Right atrium auricular region (tissue), 2 donors: Measurements from ENCODE around the gene NINJ2. TPM values are rescaled to one million over a fixed set of nuclear protein-coding genes. Genes with fewer than 3 reads are reported as not detected.

Source experiments
- DNase-seq: peaks from one replicate; pipeline ENCODE4 v3.0.0-alpha.2; 2019; ENCODE audit warnings: low spot score
- H3K27ac ChIP-seq, 2 donors: fragments of 200-600 bp; sonication (generic); 1 replicate in 1 of 2; 2 replicates in 1 of 2; pipeline ENCODE4 v1.5.1; 2016 to 2019
- H3K27me3 ChIP-seq, 2 donors: fragments of 200-600 bp; sonication (generic); one replicate each; pipeline versions ENCODE4 v1.5.1 to v1.6.0; 2017 to 2019
- H3K36me3 ChIP-seq: fragments of 200-600 bp; sonication (generic); one replicate; pipeline ENCODE4 v1.5.1; 2016
- H3K4me1 ChIP-seq, 2 donors: fragments of 200-600 bp; sonication (generic); one replicate each; pipeline versions ENCODE4 v1.5.1 to v1.6.0; 2017 to 2019
- H3K4me3 ChIP-seq, 2 donors: fragments of 200-600 bp; sonication (generic); 1 replicate in 1 of 2; 2 replicates in 1 of 2; pipeline ENCODE4 v1.5.1; 2017 to 2019; ENCODE audit warnings: mild to moderate bottlenecking in 1 of 2, moderate library complexity in 1 of 2
- H3K9me3 ChIP-seq, 2 donors: fragments of 200-600 bp; sonication (generic); one replicate each; pipeline ENCODE4 v1.5.1; 2019
- CTCF ChIP-seq, 2 donors: fragments of 200-600 bp; sonication (generic); IDR thresholded peaks; one replicate each; pipeline ENCODE4 v1.5.1; 2019; ENCODE audit warnings: antibody characterized with exemption in 2 of 2
- total RNA-seq, 2 donors: library from RNA; depleted of rRNA; stranded (reverse); fragments of >200 nt; gene quantifications; one replicate each; pipeline ENCODE4 v1.1.0, GENCODE V29; 2016

NINJ2 gene
- total RNA-seq, 2 donors from 2014 or later = 5.4 to 8.8 TPM

GRCh38 chr12:558580-558979 lies 104.7 kb downstream of the NINJ2 start:
- H3K27ac ChIP-seq = no peak overlapping the region
- H3K9me3 ChIP-seq = no peaks in the 10 kb centered on the region
- no peak for TF ChIP-seq CTCF (IDR thresholded peaks at IDR 0.05)
- H3K4me3 ChIP-seq = no peak overlapping the region
- DNase-seq = no peak
- peaks cover 0 to 2% of the 10 kb centered on the region in 2 donors for H3K4me1 ChIP-seq
- H3K36me3 ChIP-seq = peaks cover 9% of the 10 kb centered on the region
- H3K27me3 ChIP-seq = no peaks in the 10 kb centered on the region

- H3K27ac ChIP-seq = no peak overlapping the region
- TF ChIP-seq CTCF (IDR thresholded peaks at IDR 0.05) = no peak
- H3K4me3 ChIP-seq = no peak overlapping the region
- peaks cover 0 to 23% of the 10 kb centered on the region in 2 donors for H3K4me1 ChIP-seq
- no peaks in the 10 kb centered on the region for H3K9me3 ChIP-seq
- H3K36me3 ChIP-seq = peaks cover 5% of the 10 kb centered on the region
- no peak for DNase-seq
- H3K27me3 ChIP-seq = no peaks in the 10 kb centered on the region
These were observed 106.7 kb downstream of the NINJ2 start for GRCh38 chr12:556498-556897.

GRCh38 chr12:554001-554285 lies 109.3 kb downstream of the NINJ2 start:
- Histone ChIP-seq H3K4me1 (peaks cover 0 to 46% of the 10 kb centered on the region in 2 donors), H3K27ac (peak overlapping the region; percentile 80 to 86), H3K4me3 (no peak overlapping the region), H3K27me3 (no peaks in the 10 kb centered on the region), H3K36me3 (peaks cover 5% of the 10 kb centered on the region), H3K9me3 (no peaks in the 10 kb centered on the region)
- DNase-seq = no peak
- TF ChIP-seq CTCF (IDR thresholded peaks at IDR 0.05) = no peak

GRCh38 chr12:553216-554000 lies 109.8 kb downstream of the NINJ2 start:
- Histone ChIP-seq H3K4me3 (no peak overlapping the region), H3K27ac (peak overlapping the region; percentile 80 to 86), H3K4me1 (peaks cover 0 to 46% of the 10 kb centered on the region in 2 donors), H3K27me3 (no peaks in the 10 kb centered on the region), H3K36me3 (peaks cover 1% of the 10 kb centered on the region), H3K9me3 (no peaks in the 10 kb centered on the region)
- no peak for DNase-seq
- TF ChIP-seq CTCF (IDR thresholded peaks at IDR 0.05) = no peak

- H3K4me3 ChIP-seq = no peak overlapping the region
- no peak for TF ChIP-seq CTCF (IDR thresholded peaks at IDR 0.05)
- H3K4me1 ChIP-seq = peaks cover 0 to 46% of the 10 kb centered on the region in 2 donors
- no peak for DNase-seq
- no peaks in the 10 kb centered on the region for H3K27me3 ChIP-seq
- no peaks in the 10 kb centered on the region for H3K9me3 ChIP-seq
- no peaks in the 10 kb centered on the region for H3K36me3 ChIP-seq
- peak overlapping the region; percentile 80 to 86 for H3K27ac ChIP-seq
These were observed 110.8 kb downstream of the NINJ2 start for GRCh38 chr12:552466-552865.
